Posterior vena cava (tissue), 2 donors: ENCODE measurements around the gene CD200R1L. TPM values are rescaled to one million over a fixed set of nuclear protein-coding genes. Genes with fewer than 3 reads are reported as not detected.
"Not testable (repeated sequence)": the region's sequence is repeated elsewhere in the genome, so short reads cannot be mapped to it uniquely, and the experiment has no call there.

ENCODE experiments used
- DNase-seq: peaks from one replicate; pipeline ENCODE4 v3.0.0-alpha.2; 2020; ENCODE audit warnings: low spot score
- intact Hi-C, 2 donors: fragments of 100-400 bp; cut with DNase I; formaldehyde crosslinking; loops; one replicate each; pipeline versions ENCODE4 v1.14.1 to v1.14.2; 2022 to 2023
- long read RNA-seq, 2 donors: library from polyadenylated mRNA; unstranded; transcript quantifications; one replicate each; pipeline ENCODE4 v2.0.0, GENCODE V29; 2020 to 2021
- total RNA-seq, 2 donors: library from RNA; stranded (reverse); fragmentation: NEBNext Ultra II Directional; extraction: Animal tissue kit (Norgen Biotek cat#: 25700); gene quantifications; one replicate each; pipeline ENCODE4 v1.2.1, GENCODE V29; 2021
- donor health status: DM: yes; HTN: yes; CAD: no.
- donor health status: DM: yes; HTN: yes; CAD: no.

CD200R1L gene
- not detected for total RNA-seq
- long read RNA-seq, donor 1 = 0 reads
- long read RNA-seq, donor 2 = 0 reads

- no peak for DNase-seq
- intact Hi-C loops = no loop called here
Measured at GRCh38 chr3:112846764-112847163, at the start of gene CD200R1L. Gene CD200R1L (minus strand): TSS chr3:112846864. CDS start chr3:112829367, 17,497 bp downstream.

GRCh38 chr3:112894258-112894657 lies 47.6 kb upstream of the CD200R1L start:
- intact Hi-C loops = no loop called here
- DNase-seq = no peak

- intact Hi-C loops = no loop called here
- DNase-seq = no peak
Measured at GRCh38 chr3:112889357-112889756, 42.7 kb upstream of the CD200R1L start.

- DNase-seq = no peak
- intact Hi-C loops = no loop called here
Measured at GRCh38 chr3:112888381-112889085, 41.9 kb upstream of the CD200R1L start.

- intact Hi-C loops = no loop called here
- no peak for DNase-seq
Measured at GRCh38 chr3:112884678-112885290, 38.1 kb upstream of the CD200R1L start.

- intact Hi-C loops = no loop called here
- DNase-seq = no peak
Measured at GRCh38 chr3:112881891-112882290, 35.2 kb upstream of the CD200R1L start.

- intact Hi-C loops = no loop called here
Measured at GRCh38 chr3:112875561-112875960, 28.9 kb upstream of the CD200R1L start.

GRCh38 chr3:112874725-112875124 lies 28.1 kb upstream of the CD200R1L start:
- intact Hi-C loops = no loop called here
- no peak for DNase-seq

More at GRCh38 chr3:112875561-112875960, 28.9 kb upstream of the CD200R1L start:
- DNase-seq = no peak

GRCh38 chr3:112873632-112874031 lies 27.0 kb upstream of the CD200R1L start:
- intact Hi-C loops = no loop called here
- no peak for DNase-seq

GRCh38 chr3:112871735-112872134 lies 25.1 kb upstream of the CD200R1L start:
- intact Hi-C loops = no loop called here
- DNase-seq = no peak

GRCh38 chr3:112865757-112866156 lies 19.1 kb upstream of the CD200R1L start:
- DNase-seq = no peak

GRCh38 chr3:112860898-112861297 lies 14.2 kb upstream of the CD200R1L start:
- intact Hi-C loops = no loop called here
- no peak for DNase-seq

More at GRCh38 chr3:112865757-112866156, 19.1 kb upstream of the CD200R1L start:
- intact Hi-C loops = no loop called here

GRCh38 chr3:112858410-112859069 lies 11.9 kb upstream of the CD200R1L start:
- no peak for DNase-seq
- intact Hi-C loops = no loop called here

GRCh38 chr3:112857526-112857925 lies 10.9 kb upstream of the CD200R1L start:
- no peak for DNase-seq
- intact Hi-C loops = no loop called here

- intact Hi-C loops = no loop called here
- DNase-seq = no peak
Measured at GRCh38 chr3:112856537-112856936, 9.9 kb upstream of the CD200R1L start.

- DNase-seq = no peak
- intact Hi-C loops = no loop called here
Measured at GRCh38 chr3:112855883-112856282, 9.2 kb upstream of the CD200R1L start.

GRCh38 chr3:112855074-112855473 lies 8.4 kb upstream of the CD200R1L start:
- intact Hi-C loops, DNase-seq: not testable (repeated sequence)

GRCh38 chr3:112848196-112848595 lies 1.5 kb upstream of the CD200R1L start:
- intact Hi-C loops = no loop called here
- no peak for DNase-seq

- intact Hi-C loops = no loop called here
- no peak for DNase-seq
Measured at GRCh38 chr3:112847692-112848091, 1.0 kb upstream of the CD200R1L start.

GRCh38 chr3:112845772-112846171 lies 892 bp downstream of the CD200R1L start:
- intact Hi-C loops = no loop called here
- DNase-seq = no peak
